BE2C (cell line): ENCODE results near the gene PHF19.

ENCODE experiments used
- DNase-seq: peaks from one replicate; pipeline ENCODE4 v3.0.0-alpha.2; 2020
- H3K27me3 ChIP-seq: fragments of 250-450 bp; sonication (Bioruptor Pico); 2 replicates; pipeline ENCODE4 v1.5.1; 2020; ENCODE audit warnings: mild to moderate bottlenecking
- H3K36me3 ChIP-seq: fragments of 250-450 bp; sonication (Bioruptor Pico); 2 replicates; pipeline ENCODE4 v1.5.1; 2020; ENCODE audit warnings: mild to moderate bottlenecking
- H3K4me1 ChIP-seq: fragments of 250-450 bp; sonication (Bioruptor Pico); 2 replicates; pipeline ENCODE4 v1.5.1; 2020
- H3K4me3 ChIP-seq: 2 replicates; pipeline ENCODE4 v1.5.1; 2011; ENCODE audit warnings: low read depth, low read length
- H3K9me3 ChIP-seq: fragments of 250-450 bp; sonication (Bioruptor Pico); 2 replicates; pipeline ENCODE4 v1.5.1; 2020
- CTCF ChIP-seq: IDR thresholded peaks from 2 replicates; pipeline ENCODE4 v1.5.1; 2012; ENCODE audit warnings: mild to moderate bottlenecking, low read depth, low read length

Gene PHF19

GRCh38 chr9:120815075-120815474, 61.9 kb downstream of the PHF19 start:
- no peaks in the 10 kb centered on the region for H3K27me3 ChIP-seq
- no peak for TF ChIP-seq CTCF
- H3K9me3 ChIP-seq: no peaks in the 10 kb centered on the region
- H3K36me3 ChIP-seq: peaks cover 24% of the 10 kb centered on the region
- H3K4me3 ChIP-seq: no peak overlapping the region
- H3K4me1 ChIP-seq: no peaks in the 10 kb centered on the region
- no peak for DNase-seq

- H3K27me3 ChIP-seq: no peaks in the 10 kb centered on the region
- H3K4me1 ChIP-seq: no peaks in the 10 kb centered on the region
- no peak for TF ChIP-seq CTCF
- no peak overlapping the region for H3K4me3 ChIP-seq
- DNase-seq: no peak
- no peaks in the 10 kb centered on the region for H3K36me3 ChIP-seq
- no peaks in the 10 kb centered on the region for H3K9me3 ChIP-seq
These were observed 68.1 kb downstream of the PHF19 start for GRCh38 chr9:120808931-120809330.

- no peaks in the 10 kb centered on the region for H3K27me3 ChIP-seq
- H3K9me3 ChIP-seq: no peaks in the 10 kb centered on the region
- no peaks in the 10 kb centered on the region for H3K36me3 ChIP-seq
- H3K4me1 ChIP-seq: no peaks in the 10 kb centered on the region
- no peak overlapping the region for H3K4me3 ChIP-seq
- TF ChIP-seq CTCF: no peak
- no peak for DNase-seq
These were observed 69.2 kb downstream of the PHF19 start for GRCh38 chr9:120807607-120808379.
